ENCODE measurements around the gene LRIT1.
A peak's percentile ranks its signal among the peaks of the same experiment; 100 is the strongest.

LRIT1 gene

GRCh38 chr10:84205049-84205852 is 36.1 kb downstream of the LRIT1 start:
- no peak overlapping the region for H2AFZ ChIP-seq (ENCODE audit: low read depth)
- H3K4me3 ChIP-seq (IDR thresholded peaks at IDR 0.05; ENCODE audit: insufficient read depth, low read depth, low read length): no peak overlapping the region
- peak; percentile 64 for TF ChIP-seq CTCF (conservative IDR thresholded peaks at IDR 0.05; ENCODE audit: low read depth, low read length)
- no peak overlapping the region for H3K27ac ChIP-seq
- H3K36me3 ChIP-seq (ENCODE audit: insufficient read depth): no peaks in the 10 kb centered on the region
- no peaks in the 10 kb centered on the region for H3K79me2 ChIP-seq (ENCODE audit: insufficient read depth, low read depth)
- H3K9ac ChIP-seq: no peak overlapping the region
- no peaks in the 10 kb centered on the region for H3K4me1 ChIP-seq (ENCODE audit: low read depth, poor library complexity, severe bottlenecking)
- no peak overlapping the region for H3K4me2 ChIP-seq
- no peaks in the 10 kb centered on the region for H3K27me3 ChIP-seq (ENCODE audit: insufficient read depth, low read depth)
- no peaks in the 10 kb centered on the region for H4K20me1 ChIP-seq (ENCODE audit: insufficient read depth)

GRCh38 chr10:84204610-84205009 is 36.7 kb downstream of the LRIT1 start:
- Histone ChIP-seq H3K36me3 (ENCODE audit: insufficient read depth) (no peaks in the 10 kb centered on the region), H3K27me3 (ENCODE audit: insufficient read depth, low read depth) (no peaks in the 10 kb centered on the region), H3K27ac (no peak overlapping the region), H2AFZ (ENCODE audit: low read depth) (no peak overlapping the region), H3K9ac (no peak overlapping the region), H3K4me3 (IDR thresholded peaks at IDR 0.05; ENCODE audit: insufficient read depth, low read depth, low read length) (no peak overlapping the region), H4K20me1 (ENCODE audit: insufficient read depth) (no peaks in the 10 kb centered on the region), H3K79me2 (ENCODE audit: insufficient read depth, low read depth) (no peaks in the 10 kb centered on the region), H3K4me2 (no peak overlapping the region), H3K4me1 (ENCODE audit: low read depth, poor library complexity, severe bottlenecking) (no peaks in the 10 kb centered on the region)
- no peak for TF ChIP-seq CTCF (conservative IDR thresholded peaks at IDR 0.05; ENCODE audit: low read depth, low read length)

GRCh38 chr10:84204122-84204521 is 37.2 kb downstream of the LRIT1 start:
- H3K4me1 ChIP-seq (ENCODE audit: low read depth, poor library complexity, severe bottlenecking): no peaks in the 10 kb centered on the region
- no peaks in the 10 kb centered on the region for H3K79me2 ChIP-seq (ENCODE audit: insufficient read depth, low read depth)
- H2AFZ ChIP-seq (ENCODE audit: low read depth): no peak overlapping the region
- H3K27ac ChIP-seq: no peak overlapping the region
- H3K27me3 ChIP-seq (ENCODE audit: insufficient read depth, low read depth): no peaks in the 10 kb centered on the region
- TF ChIP-seq CTCF (conservative IDR thresholded peaks at IDR 0.05; ENCODE audit: low read depth, low read length): no peak
- H3K9ac ChIP-seq: no peak overlapping the region
- no peaks in the 10 kb centered on the region for H4K20me1 ChIP-seq (ENCODE audit: insufficient read depth)
- no peak overlapping the region for H3K4me2 ChIP-seq
- no peaks in the 10 kb centered on the region for H3K36me3 ChIP-seq (ENCODE audit: insufficient read depth)
- no peak overlapping the region for H3K4me3 ChIP-seq (IDR thresholded peaks at IDR 0.05; ENCODE audit: insufficient read depth, low read depth, low read length)

- no peaks in the 10 kb centered on the region for H3K36me3 ChIP-seq (ENCODE audit: insufficient read depth)
- no peak overlapping the region for H3K27ac ChIP-seq
- no peaks in the 10 kb centered on the region for H3K27me3 ChIP-seq (ENCODE audit: insufficient read depth, low read depth)
- H3K4me3 ChIP-seq (IDR thresholded peaks at IDR 0.05; ENCODE audit: insufficient read depth, low read depth, low read length): no peak overlapping the region
- H4K20me1 ChIP-seq (ENCODE audit: insufficient read depth): no peaks in the 10 kb centered on the region
- H3K9ac ChIP-seq: no peak overlapping the region
- H2AFZ ChIP-seq (ENCODE audit: low read depth): no peak overlapping the region
- no peak overlapping the region for H3K4me2 ChIP-seq
- no peaks in the 10 kb centered on the region for H3K79me2 ChIP-seq (ENCODE audit: insufficient read depth, low read depth)
- H3K4me1 ChIP-seq (ENCODE audit: low read depth, poor library complexity, severe bottlenecking): no peaks in the 10 kb centered on the region
- TF ChIP-seq CTCF (conservative IDR thresholded peaks at IDR 0.05; ENCODE audit: low read depth, low read length): no peak
Observed at GRCh38 chr10:84202349-84202748, 39.0 kb downstream of the LRIT1 start.

All from KMS-11 (cell line).